Left ventricle myocardium inferior (tissue), 1 donor: ENCODE data around the gene SLC30A5. TPM values are rescaled to one million over a fixed set of nuclear protein-coding genes. Genes with fewer than 3 reads are reported as not detected.
"Not testable (repeated sequence)": the region's sequence is repeated elsewhere in the genome, so short reads cannot be mapped to it uniquely, and the experiment has no call there.

Experiments used
- DNase-seq: peaks from one replicate; pipeline ENCODE4 v3.0.0-alpha.2; 2020
- H3K27ac ChIP-seq: fragments of 200-600 bp; replicated peaks from 2 replicates; pipeline ENCODE4 v1.8.0; 2021
- H3K27me3 ChIP-seq: fragments of 200-600 bp; 2 replicates; pipeline ENCODE4 v1.8.0; 2021; ENCODE audit warnings: low read depth
- H3K36me3 ChIP-seq: fragments of 200-600 bp; 2 replicates; pipeline ENCODE4 v1.8.0; 2021
- H3K4me1 ChIP-seq: fragments of 200-600 bp; 2 replicates; pipeline ENCODE4 v1.8.0; 2021
- H3K4me3 ChIP-seq: fragments of 200-600 bp; 2 replicates; pipeline ENCODE4 v1.8.0; 2021; ENCODE audit warnings: mild to moderate bottlenecking, moderate library complexity
- H3K9me3 ChIP-seq: fragments of 200-600 bp; replicated peaks from 2 replicates; pipeline ENCODE4 v1.8.0; 2021
- intact Hi-C: fragments of 100-400 bp; cut with micrococcal nuclease; formaldehyde crosslinking; loops from one replicate; pipeline ENCODE4 v1.11.0; 2022
- total RNA-seq: library from RNA; stranded (reverse); fragmentation: NEBNext Ultra II Directional; extraction: Animal tissue kit (Norgen Biotek cat#: 25700); gene quantifications from one replicate; pipeline ENCODE4 v1.2.1, GENCODE V29; 2021
- TF ChIP-seq, protein P1 (sequence below): fragments of 200-600 bp; IDR thresholded peaks from 2 replicates; pipeline ENCODE4 v1.8.0; 2021; ENCODE audit warnings: antibody characterized with exemption, mild to moderate bottlenecking, borderline replicate concordance
- donor health status: DM: no; HTN: yes; CAD: no; lungs with severe emphysema.

The SLC30A5 gene
- total RNA-seq, 1 donor from 2014 or later, result 31.8 TPM

DNA sequence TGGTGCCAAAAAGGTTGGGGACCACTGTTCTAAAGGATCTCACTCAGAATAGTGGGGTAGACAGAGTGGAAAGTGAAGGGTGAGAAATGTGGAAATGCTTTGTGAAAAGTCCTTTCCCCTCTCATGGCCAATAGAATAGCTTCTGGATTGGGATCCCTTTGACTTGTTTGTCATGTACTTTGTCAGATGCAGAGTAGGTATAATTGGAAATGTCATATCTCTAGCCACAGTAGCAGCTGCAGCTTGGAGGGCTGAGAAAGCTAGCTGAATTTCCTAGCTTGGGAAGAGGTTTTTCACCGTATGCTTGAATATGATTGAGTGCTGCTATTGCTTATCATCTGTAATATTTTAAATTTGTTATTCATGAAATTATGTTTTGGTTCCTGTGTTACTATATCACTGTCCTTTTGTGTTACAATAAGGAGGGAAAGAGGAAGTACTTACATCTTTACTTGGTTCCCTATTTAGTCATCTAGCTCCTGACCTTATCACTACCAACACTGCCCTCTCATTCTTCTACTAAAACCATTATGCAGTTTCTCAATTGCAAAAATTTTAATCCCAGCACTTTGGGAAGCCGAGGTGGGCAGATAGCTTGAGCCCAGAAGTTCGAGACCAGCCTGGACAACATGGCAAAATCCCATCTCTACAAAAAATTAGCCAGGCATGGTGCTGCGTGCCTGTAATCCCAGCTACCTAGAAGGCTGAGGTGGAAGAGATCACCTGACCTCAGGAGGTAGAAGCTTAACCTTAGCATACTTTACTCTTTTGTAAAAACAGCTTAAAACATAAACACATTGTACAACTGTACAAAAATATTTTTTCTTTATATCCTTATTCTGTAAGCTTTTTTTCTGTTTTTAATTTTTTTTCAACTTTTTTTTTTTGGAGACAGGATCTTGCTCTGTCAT is 12.4 kb downstream of the SLC30A5 start:
- intact Hi-C loops, result no loop called here
- Histone ChIP-seq H3K36me3 (peaks cover 78% of the 10 kb centered on the region), H3K27me3 (no peaks in the 10 kb centered on the region), H3K4me3 (no peak overlapping the region), H3K27ac (no peak overlapping the region), H3K9me3 (no peaks in the 10 kb centered on the region), H3K4me1 (no peaks in the 10 kb centered on the region)
- no peak for DNase-seq
- TF ChIP-seq, protein P1, sequence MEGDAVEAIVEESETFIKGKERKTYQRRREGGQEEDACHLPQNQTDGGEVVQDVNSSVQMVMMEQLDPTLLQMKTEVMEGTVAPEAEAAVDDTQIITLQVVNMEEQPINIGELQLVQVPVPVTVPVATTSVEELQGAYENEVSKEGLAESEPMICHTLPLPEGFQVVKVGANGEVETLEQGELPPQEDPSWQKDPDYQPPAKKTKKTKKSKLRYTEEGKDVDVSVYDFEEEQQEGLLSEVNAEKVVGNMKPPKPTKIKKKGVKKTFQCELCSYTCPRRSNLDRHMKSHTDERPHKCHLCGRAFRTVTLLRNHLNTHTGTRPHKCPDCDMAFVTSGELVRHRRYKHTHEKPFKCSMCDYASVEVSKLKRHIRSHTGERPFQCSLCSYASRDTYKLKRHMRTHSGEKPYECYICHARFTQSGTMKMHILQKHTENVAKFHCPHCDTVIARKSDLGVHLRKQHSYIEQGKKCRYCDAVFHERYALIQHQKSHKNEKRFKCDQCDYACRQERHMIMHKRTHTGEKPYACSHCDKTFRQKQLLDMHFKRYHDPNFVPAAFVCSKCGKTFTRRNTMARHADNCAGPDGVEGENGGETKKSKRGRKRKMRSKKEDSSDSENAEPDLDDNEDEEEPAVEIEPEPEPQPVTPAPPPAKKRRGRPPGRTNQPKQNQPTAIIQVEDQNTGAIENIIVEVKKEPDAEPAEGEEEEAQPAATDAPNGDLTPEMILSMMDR, result no peak

DNA sequence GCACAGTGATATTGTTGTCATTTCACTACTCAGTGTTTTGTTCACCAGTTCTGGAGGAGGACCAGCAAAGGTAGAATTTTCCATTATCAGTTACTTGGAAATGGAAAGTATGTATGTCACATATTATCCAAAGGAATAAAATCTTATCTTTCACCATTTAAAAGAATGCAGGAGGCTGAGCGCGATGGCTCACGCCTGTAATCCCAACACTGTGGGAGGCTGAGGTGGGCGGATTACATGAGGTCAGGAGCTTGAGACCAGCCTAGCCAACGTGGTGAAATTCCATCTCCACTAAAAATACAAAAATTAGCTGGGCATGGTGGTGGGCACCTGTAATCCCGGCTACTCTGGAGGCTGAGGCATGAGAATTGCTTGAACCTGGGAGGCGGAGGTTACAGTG is 14.6 kb downstream of the SLC30A5 start:
- intact Hi-C loops, DNase-seq, H3K4me3 ChIP-seq, H3K9me3 ChIP-seq, H3K27me3 ChIP-seq, H3K27ac ChIP-seq, H3K4me1 ChIP-seq: not testable (repeated sequence)
- peaks cover 91% of the 10 kb centered on the region for H3K36me3 ChIP-seq

DNA sequence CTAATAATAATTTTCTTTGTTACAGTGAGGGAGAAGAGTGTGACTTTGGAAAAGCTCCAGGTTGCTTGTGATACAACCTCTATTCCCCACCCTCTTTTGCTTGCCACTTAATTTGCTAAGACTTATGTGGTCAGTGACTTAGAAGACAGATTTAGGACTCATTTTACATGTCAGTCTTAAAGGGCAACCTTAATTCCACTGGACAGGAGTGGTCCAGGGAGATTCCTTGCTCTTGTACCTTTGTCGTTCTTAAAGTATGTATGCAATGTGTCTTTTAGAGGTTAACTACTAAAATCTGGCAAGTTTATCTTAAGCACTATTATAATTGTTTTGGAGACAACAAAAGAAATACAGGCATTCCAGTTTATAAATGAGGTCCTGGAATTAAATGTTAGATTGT is 20.0 kb downstream of the SLC30A5 start:
- DNase-seq, result no peak
- Histone ChIP-seq H3K4me3 (no peak overlapping the region), H3K27ac (no peak overlapping the region), H3K9me3 (no peaks in the 10 kb centered on the region), H3K27me3 (no peaks in the 10 kb centered on the region), H3K36me3 (peaks cover 92% of the 10 kb centered on the region), H3K4me1 (no peaks in the 10 kb centered on the region)
- TF ChIP-seq, protein P1, result no peak
- intact Hi-C loops, result no loop called here

DNA sequence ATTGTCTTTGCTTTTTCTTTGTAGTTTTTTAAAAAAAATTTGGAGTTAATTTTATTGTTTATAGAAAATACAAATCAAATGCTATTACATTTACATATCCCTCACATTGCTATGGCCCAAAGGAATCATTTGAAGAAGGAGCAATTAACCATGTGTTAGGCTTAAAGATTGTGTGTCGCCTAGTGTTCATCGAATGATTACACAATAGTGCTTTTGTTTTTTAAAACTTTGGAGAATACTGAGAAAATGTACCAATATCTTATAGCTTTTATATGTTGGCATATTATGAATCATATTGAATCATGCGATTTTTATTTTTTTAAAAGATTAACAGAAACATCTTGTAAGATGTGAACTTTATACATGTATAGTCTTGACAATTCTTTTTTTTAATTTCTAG is 21.7 kb downstream of the SLC30A5 start:
- H3K4me3 ChIP-seq, result no peak overlapping the region
- peaks cover 92% of the 10 kb centered on the region for H3K36me3 ChIP-seq
- no peaks in the 10 kb centered on the region for H3K27me3 ChIP-seq
- no peak overlapping the region for H3K27ac ChIP-seq
- DNase-seq, result no peak
- H3K9me3 ChIP-seq, result no peaks in the 10 kb centered on the region
- H3K4me1 ChIP-seq, result no peaks in the 10 kb centered on the region
- intact Hi-C loops, result no loop called here
- TF ChIP-seq, protein P1, result no peak

DNA sequence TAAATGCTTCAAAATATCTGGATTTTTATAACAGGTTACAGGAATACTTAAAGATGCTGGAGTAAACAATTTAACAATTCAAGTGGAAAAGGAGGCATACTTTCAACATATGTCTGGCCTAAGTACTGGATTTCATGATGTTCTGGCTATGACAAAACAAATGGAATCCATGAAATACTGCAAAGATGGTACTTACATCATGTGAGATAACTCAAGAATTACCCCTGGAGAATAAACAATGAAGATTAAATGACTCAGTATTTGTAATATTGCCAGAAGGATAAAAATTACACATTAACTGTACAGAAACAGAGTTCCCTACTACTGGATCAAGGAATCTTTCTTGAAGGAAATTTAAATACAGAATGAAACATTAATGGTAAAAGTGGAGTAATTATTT is 35.6 kb downstream of the SLC30A5 start:
- Histone ChIP-seq H3K36me3 (peaks cover 72% of the 10 kb centered on the region), H3K27me3 (no peaks in the 10 kb centered on the region), H3K4me3 (no peak overlapping the region), H3K9me3 (no peaks in the 10 kb centered on the region), H3K27ac (no peak overlapping the region), H3K4me1 (no peaks in the 10 kb centered on the region)
- no peak for DNase-seq
- intact Hi-C loops, result no loop called here
- TF ChIP-seq, protein P1, result no peak

DNA sequence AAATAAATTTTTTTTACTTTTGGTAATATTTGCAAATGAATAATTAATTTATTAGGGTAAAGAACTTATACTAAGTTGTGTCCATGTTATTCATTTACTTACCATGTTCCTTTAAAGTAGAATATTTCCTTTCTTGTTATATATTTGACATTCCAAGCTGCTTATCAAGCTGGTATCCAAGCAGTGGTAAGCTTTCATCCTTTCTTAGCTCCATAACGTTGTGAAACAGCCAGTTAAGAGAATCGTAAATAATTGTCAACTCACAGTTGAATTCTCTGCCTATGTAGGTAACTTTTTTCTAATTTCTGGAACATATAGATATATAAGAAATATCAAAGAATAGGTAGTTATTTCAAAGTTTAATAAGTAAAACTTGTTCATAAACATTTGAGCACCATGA is 36.4 kb downstream of the SLC30A5 start:
- no peaks in the 10 kb centered on the region for H3K27me3 ChIP-seq
- intact Hi-C loops, result no loop called here
- no peak overlapping the region for H3K27ac ChIP-seq
- peaks cover 66% of the 10 kb centered on the region for H3K36me3 ChIP-seq
- H3K4me3 ChIP-seq, result no peak overlapping the region
- TF ChIP-seq, protein P1, result no peak
- no peaks in the 10 kb centered on the region for H3K9me3 ChIP-seq
- H3K4me1 ChIP-seq, result no peaks in the 10 kb centered on the region
- DNase-seq, result no peak
